ENCODE data around the gene ASTL.

DNA sequence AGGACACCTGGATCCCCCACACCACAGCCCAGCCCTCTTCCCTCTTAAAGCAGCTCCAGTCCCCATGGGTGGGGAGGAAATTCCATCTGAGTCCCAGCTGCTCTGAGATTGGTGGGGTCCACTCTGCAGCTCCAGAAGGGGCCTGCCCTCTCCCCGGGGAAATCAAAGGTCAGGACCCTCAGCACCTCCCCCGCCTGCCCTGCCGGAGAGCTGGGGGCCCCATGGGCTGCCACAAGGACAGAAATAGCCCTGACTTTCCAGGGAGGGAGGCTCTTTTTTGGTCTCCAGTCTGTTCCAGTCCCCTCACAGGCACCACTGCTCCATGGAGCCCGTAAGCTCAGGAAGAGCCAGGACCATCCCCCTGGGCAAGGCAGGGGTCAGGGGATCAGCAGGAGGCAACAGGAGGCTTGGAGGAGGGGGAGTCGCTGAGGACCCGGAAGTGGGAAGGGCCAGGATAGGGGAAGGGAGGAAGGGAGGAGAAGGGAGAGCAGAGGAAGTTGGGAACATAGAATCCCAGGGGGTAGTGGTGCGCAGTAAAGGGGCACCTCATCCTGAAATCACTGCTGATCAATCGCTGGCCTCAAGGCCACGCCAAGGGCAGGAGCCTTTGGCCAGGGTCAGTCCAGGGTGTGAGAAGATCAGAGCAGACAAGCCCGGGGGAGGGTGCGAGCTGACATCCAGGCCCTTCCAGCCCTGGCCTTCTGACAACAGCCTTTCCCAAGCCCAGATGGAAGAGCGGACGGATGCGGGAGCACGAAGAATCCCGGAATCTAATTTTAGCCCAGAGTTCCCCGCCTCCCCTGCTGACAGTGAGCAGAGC is 29.6 kb downstream of the ASTL start:
- TF ChIP-seq, protein P1, sequence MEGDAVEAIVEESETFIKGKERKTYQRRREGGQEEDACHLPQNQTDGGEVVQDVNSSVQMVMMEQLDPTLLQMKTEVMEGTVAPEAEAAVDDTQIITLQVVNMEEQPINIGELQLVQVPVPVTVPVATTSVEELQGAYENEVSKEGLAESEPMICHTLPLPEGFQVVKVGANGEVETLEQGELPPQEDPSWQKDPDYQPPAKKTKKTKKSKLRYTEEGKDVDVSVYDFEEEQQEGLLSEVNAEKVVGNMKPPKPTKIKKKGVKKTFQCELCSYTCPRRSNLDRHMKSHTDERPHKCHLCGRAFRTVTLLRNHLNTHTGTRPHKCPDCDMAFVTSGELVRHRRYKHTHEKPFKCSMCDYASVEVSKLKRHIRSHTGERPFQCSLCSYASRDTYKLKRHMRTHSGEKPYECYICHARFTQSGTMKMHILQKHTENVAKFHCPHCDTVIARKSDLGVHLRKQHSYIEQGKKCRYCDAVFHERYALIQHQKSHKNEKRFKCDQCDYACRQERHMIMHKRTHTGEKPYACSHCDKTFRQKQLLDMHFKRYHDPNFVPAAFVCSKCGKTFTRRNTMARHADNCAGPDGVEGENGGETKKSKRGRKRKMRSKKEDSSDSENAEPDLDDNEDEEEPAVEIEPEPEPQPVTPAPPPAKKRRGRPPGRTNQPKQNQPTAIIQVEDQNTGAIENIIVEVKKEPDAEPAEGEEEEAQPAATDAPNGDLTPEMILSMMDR (IDR thresholded peaks at IDR 0.05; ENCODE audit: insufficient read depth, low read depth, low read length) = no peak
- TF ChIP-seq EZH2 (IDR thresholded peaks at IDR 0.05; ENCODE audit: insufficient read depth, low read length) = no peak

All from astrocyte (in vitro differentiated cells and primary cell).